Breast epithelium (tissue), 3 donors: ENCODE measurements around the gene RHBDD3.

Source experiments
- CTCF ChIP-seq, 3 donors: fragments of 450-650 bp; IDR thresholded peaks; one replicate each; pipeline ENCODE4 v1.5.1; 2016 to 2017; ENCODE audit warnings: antibody characterized with exemption in 3 of 3, mild to moderate bottlenecking in 3 of 3, moderate library complexity in 3 of 3
- POLR2A ChIP-seq: fragments of 450-650 bp; IDR thresholded peaks from one replicate; pipeline ENCODE4 v1.6.1; 2016; ENCODE audit warnings: antibody characterized with exemption, mild to moderate bottlenecking, moderate library complexity

- TF ChIP-seq CTCF (IDR thresholded peaks at IDR 0.05), result no peak
- TF ChIP-seq POLR2A, result no peak
Measured at GRCh38 chr22:29306835-29307595, 39.2 kb upstream of the RHBDD3 start.
